A204.1 (cell line): ENCODE data around the gene LEKR1.

ENCODE experiments used
- FAIRE-seq: peaks from 2 replicates; lab custom pipeline; 2012; peaks lifted over from hg19 to GRCh38; lab: Jason Lieb, UNC

LEKR1 gene

GRCh38 chr3:157083824-157084223 lies 257.7 kb downstream of the LEKR1 start:
- no peak for FAIRE-seq

DNA sequence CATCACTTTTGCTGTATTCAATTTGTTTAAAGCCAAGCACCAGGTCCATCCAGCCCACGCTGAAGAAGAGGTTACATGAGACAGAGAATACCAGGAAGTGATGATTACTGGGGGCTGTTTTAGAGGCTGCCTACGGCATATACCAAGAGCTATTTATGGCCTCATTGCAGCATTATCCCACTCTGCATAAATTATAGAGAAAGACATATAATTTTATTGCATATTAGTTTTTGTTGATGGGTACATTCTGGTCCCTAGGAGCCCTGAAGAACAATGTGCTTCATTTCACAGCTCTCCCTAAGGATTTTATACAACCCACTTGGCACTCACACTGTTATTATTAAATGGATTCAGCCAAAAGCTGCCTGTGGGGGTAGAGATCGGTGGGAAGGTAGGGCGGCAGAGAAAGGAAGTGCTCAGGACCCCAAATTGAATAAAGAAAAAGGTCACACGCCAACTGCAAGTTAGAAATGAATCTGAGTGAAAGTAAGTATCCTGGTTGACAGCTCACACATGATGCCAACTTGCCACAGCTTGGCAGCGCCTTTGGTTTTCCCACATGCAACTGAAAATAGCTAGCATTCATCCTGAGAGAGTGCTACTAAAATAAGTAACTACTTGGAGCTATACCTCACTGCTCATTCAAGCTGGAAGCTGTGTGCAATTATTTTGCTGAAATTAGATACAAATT lies 260.1 kb downstream of the LEKR1 start:
- FAIRE-seq, result no peak

DNA sequence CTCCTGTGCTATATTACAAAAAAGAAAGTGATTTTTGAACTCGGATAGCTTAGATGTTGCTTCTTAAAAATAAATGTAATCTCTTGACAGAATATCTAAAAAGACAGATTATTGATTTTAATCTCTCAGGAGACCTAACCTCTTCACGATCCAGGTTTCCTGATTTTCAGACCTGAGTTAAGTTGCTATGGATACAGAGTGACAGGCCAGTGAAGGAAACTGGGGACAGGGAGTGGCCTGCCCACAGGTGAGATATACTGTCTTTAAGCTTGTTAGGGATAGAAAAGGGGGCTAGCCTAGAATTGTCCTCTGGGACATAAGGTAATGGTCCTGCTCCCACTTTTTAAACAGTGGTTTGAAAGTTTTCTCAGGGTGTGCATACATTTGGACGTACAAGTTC lies 260.6 kb downstream of the LEKR1 start:
- FAIRE-seq, result no peak

DNA sequence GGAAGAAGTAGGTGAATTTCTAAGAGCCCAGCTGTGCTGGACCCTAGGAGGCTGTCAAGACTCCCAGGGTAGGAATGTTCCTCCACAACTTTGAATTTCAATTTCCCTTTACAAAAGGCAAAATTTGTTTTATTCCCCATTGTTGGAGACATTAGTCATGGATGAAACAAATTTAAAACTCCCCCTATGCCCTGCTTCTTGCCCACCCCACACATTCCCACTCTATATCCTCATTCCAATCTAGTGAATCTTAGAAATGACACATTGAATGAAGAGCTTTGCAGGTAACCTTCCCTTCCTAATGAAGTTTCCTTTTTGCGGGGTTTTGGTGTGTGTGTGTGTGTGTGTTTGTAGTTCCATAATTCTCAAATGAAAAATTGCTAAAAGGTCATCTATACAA lies 261.2 kb downstream of the LEKR1 start:
- FAIRE-seq, result no peak

DNA sequence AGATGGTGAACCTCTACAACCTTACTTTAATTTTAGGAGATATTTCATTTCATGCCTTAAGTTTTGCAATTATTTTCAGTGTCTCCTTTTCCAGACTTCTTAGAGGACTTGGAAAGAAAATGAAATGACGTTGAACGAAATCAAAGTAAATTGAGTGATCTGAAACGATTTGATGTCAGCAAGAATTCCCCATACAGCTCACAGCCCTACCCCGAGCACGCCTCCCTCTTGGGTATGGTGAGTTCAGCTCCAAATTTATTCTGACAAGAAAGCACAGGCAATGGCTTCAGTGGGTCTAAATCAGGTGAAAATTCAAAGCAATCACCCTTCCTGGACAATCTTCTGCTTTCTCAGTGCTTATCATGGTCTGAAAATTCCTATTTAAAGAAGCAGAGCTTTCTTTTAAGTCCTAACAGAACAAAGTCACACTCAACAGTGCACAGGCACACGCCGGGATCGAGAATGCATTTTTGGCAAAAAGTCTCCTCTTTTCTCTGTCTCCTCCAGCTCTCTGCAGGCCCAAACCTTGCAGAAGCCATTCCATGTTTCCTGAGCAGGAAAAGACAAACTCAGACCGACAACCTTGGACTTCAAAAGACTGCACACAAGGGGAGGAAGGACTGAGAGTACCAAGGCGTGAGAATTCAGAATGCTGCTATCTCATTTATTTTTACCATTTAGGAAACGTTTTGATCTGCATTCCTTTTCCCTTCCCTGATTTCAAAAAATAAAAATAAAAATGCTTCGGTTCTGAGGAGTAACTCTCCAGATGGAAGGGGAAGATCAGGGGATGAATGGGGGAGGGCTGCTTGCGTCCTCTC lies 261.8 kb downstream of the LEKR1 start:
- FAIRE-seq, result no peak

DNA sequence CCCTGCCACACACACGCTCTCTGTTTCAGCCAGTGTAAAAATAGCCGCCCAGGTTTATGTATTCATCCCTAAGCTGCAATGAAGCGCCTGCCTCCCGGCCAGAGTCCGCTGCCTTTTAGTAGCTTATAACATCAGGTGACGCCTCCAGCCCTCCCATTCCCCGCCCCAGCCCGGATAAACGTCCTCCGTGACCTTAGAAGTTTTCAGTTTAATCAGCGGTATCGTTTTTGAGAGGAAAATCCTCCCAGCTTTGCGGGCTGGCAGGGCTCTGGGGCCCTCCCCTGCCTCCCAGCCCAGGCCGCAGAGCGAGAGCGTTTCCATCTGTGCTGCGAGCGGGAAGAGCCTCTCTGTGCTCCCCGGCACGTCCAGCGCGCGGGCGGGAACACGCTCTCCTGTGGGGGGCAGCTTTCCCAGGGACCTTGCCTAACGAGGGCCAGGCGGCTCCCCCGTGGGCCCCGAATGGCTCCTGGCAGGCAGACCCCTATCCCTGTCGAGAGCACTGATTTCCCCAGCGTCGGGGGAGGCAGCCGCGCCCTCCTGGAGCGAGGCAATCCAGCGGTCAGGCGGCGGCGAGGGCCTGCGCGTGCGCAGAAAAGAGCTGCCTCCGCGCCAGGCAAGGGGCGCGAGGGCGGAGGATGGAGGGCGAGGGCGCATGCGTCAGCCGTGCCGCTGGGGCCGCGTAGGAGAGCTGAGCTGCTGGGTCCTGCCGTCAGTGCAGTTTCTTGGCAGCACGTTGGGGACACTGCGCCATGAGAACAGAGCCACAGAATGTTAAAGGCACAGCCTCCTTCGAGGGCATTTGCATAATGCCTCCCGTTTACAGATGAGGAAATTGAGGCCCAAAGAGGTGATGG lies 262.7 kb downstream of the LEKR1 start:
- peak; percentile 56 for FAIRE-seq

DNA sequence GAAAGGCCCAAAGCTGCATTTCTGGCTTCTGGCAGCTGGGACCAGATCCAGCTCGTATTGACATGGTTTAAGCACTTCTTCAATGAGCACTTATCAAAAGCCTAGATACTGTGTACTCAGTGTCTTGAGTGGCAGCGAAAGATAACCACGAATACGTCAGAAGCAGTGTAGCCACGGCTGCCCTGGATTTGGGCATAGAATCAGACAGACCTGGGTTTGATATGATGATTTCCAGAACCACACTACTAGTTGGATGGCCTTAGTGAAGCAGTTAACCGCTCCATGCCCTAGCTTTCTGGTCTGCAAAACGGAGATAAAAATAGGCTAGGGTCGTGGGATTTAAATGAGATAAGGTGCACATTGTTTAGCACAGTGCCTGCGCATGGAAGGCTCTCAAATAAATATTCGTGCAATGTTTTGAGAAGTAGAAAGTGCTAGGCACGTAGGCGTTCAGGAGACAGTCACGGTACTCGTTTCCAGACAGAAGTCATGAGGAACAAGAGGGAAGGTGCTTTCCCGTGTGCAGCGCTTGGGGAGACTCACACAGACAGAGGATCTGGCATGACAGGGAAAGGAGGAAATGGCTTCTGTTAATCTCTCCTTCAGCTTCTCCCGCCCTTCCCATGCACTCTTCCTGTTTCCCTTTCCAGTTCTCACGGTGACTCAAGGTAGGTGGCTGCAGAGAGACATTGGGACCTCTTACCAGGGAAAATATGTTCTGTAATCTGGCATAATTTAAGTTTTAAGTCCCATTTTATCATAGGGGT lies 263.5 kb downstream of the LEKR1 start:
- FAIRE-seq, result no peak

DNA sequence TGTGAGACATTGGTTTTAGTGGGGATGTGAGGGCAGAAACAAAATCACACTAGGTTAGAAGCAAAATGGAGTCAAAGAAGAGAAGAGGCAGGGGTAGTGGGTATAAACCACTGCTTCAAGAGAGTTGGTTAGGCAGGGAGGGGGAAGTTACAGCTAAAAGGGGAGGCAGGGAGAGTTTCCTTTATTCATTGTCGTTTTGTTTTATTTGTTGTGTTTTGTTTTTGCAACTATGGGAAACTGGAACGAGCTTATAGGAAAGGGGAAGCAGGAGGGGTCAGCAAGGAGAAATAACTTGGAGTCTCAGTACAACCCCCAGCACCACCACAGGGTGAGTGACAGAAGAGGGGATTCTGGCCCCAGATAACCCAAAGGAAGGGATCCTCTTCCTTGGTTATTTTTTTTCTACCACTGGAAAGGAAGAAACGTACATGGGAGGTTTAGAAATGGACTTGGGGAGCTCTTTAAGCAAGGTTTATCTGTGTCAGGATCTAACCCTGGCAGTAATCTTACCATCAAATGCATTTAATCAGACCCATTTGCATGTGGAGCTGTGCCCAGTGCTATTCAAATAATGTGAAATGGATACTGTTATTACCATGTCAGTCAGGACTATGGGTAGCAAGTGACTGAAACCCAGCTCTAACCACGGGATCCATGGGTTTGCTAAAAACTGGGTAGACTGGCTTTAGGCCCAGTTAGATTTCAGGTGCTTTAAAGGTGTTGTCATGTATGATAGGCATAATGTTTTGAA lies 265.1 kb downstream of the LEKR1 start:
- no peak for FAIRE-seq

DNA sequence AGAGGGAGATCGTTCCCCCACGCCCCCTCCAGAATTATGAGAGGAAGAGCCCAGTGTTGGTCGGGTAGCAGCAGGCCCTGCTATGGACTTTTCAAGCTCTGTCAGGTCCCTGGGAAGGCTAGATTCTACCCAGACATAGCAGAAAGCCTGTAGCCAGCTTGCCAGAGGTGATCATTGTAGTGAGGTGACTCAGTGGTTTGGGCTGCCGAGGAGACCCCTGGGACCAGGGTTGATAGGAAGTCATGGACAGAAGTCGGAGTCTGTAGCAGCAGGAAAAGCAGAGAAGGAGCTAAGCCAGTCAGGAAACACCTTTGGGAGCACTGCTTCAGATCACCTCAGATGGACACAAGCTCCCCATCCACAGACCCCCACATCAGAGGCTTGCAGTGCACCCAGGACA lies 266.1 kb downstream of the LEKR1 start:
- FAIRE-seq, result no peak

DNA sequence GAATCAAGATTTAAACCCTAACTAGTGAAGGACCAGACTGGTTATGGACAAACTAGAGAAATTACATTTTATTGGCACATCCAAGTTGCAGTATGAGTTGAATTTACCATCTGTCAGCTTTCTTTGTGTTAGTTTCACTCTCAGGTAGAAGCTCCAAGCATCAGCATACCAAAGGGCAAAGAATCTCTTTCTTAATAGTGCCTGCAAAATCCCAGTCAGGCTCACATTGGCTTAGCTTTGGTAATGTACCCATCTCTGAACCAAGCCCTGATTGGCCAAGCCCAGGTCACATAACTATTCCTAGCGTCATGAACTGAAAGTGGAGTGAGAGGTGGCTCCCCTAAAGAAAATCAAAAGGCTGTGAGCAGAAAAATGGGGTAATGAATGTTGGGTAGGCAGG lies 266.9 kb downstream of the LEKR1 start:
- FAIRE-seq, result no peak

- FAIRE-seq, result no peak
Measured at GRCh38 chr3:157094301-157094700, 268.1 kb downstream of the LEKR1 start.

DNA sequence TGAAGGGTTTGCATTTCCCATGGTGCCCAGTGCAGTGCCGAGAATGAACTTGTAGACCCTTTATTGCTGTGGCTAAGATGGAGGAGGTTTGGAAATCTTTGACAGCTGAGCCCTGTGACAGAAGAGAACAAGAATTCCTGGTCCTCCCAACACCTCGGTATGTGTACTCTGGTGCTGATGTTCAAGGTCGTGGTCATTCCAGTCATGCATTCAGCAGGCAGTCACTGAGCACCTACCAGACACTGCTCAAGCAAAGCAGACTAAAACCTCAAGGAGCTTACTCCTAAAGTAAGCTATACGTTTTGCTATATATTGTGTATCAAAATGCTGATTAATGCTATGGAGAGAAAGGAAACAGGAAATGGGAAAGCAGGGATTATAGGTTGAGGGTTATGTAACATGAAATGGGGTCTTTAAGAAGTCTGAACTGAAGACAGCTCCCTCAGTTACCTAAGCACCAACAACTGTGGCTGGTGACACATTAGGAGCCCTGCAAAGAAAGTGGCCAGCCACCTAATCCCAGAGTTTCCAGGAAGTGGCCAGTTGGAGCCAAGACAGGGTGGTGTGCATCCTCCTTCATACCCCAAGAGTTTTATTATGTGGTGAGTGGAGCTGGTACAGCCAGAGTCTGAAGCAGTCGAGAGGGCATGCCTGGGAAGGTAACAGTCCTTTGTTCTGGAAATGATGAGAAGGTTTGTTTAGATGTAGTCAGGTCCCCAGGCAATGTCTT lies 268.8 kb downstream of the LEKR1 start:
- no peak for FAIRE-seq
